Cerebellar cortex (tissue), 1 donor: ENCODE measurements around the gene PPP1R18.
"Not testable (repeated sequence)": the region's sequence is repeated elsewhere in the genome, so short reads cannot be mapped to it uniquely, and the experiment has no call there.

Source experiments
- DNase-seq: peaks from one replicate; pipeline ENCODE4 v3.0.0-alpha.2; 2015; ENCODE audit warnings: low spot score

PPP1R18 gene, protein sequence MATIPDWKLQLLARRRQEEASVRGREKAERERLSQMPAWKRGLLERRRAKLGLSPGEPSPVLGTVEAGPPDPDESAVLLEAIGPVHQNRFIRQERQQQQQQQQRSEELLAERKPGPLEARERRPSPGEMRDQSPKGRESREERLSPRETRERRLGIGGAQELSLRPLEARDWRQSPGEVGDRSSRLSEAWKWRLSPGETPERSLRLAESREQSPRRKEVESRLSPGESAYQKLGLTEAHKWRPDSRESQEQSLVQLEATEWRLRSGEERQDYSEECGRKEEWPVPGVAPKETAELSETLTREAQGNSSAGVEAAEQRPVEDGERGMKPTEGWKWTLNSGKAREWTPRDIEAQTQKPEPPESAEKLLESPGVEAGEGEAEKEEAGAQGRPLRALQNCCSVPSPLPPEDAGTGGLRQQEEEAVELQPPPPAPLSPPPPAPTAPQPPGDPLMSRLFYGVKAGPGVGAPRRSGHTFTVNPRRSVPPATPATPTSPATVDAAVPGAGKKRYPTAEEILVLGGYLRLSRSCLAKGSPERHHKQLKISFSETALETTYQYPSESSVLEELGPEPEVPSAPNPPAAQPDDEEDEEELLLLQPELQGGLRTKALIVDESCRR

DNA sequence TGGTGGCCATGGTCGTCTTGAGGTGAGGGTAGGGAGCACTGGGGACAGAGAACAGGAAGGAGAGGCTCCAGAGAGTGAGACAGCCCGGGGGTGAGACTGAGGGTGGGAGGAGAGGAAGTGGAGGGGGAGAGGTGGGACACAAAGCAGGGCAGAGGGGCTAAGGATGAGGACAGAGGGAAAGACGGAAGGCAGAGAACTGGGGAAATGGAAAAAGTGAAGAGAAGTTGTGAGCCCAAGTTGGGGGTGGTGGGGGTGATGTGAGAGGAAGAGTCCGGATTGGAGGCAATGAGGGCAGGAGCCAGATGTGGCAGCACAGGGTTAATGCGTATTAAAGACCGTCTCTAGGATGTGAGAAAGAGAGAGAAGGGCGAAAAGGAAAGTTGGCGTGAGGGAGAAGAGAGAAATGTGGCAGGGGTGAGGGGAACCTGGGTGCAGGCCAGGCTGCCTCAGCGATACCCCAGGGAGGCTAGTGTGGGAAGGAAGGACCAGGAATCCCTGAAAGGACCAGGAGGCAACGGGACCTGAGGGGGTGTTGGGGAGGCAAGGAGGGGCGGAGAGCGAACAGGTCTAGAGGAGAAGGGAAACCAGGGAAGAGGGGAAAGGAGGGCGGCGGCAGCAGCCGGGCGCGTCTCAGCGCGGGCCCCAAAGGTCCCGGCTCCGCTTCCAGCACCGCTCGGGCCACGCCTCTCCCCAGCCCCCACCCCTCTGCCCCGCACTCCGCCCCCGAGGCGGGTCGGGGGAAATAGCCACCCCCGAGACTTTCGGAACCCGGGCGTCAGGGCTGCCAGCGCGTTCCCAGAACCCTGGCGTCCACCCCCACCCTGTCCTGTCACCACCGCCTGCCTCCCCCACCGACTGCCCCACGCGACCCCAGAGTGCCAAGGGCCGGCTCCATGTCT is at the start of gene PPP1R18:
PPP1R18 (minus strand) TSS at position 637 of the 899 bp plus-strand sequence; CDS start at position 10, 627 bp downstream.
- DNase-seq = peak; percentile 44

DNA sequence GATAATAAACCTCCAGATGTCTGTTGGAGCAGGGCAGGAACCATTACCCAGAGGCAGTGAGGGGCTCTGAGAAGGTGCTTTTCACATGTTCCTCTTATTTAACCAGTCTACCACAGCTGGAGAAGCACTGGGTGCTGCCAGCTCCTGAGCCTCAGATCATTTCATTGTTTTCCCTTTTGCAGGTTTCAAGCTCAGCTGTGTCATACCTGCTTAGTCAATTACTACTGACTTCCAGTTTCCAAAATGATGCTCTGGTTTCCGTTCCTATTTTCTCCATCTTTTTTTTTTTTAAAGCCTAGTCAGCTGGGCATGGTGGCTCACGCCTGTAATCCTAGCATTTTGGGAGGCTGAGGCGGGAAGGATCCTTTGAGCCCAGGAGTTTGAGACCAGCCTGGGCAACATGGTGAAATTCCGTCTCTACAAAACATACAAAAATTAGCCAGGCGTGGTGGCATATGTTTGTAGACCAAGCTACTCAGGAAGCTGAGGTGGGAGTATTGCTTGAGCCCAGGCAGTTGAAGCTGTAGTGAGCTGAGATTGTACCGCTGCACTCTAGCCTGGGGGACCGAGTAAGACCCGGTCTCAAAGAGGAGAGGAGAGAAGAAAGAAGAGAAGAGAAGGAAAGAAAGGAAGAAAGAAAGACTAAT is 49.3 kb upstream of the PPP1R18 start:
- DNase-seq = no peak

DNA sequence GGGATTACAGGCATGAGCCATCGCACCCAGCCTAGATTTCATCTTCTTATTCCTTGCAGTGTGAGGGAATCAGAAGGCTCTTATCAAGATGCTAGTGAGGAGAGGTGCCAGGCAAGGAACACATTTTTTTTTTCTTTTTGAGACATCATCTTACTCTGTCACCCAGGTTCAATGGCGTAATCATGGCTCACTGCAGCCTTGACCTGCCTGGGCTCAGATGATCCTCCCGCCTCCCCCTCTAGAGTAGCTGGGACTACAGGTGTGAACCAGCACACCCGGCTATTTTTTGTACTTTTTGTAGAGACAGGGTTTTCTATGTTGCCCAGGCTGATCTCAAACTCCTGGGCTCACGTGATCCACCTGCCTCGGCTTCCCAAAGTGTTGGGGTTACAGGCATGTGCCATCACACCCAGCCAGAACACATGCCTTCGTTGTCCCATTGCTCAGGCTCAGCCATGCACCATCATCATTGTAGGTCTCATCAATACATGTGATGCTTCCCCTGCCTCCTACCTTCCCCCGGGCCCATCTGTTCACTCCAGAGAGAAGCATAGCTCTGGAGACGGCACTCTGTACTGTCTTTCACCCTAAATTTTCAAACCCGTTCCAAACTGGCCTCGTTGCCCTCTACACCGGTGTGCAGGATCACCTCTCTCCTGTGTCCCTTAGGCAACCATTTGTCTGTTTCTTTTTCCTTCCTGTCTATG is 45.9 kb upstream of the PPP1R18 start:
- DNase-seq = no peak

DNA sequence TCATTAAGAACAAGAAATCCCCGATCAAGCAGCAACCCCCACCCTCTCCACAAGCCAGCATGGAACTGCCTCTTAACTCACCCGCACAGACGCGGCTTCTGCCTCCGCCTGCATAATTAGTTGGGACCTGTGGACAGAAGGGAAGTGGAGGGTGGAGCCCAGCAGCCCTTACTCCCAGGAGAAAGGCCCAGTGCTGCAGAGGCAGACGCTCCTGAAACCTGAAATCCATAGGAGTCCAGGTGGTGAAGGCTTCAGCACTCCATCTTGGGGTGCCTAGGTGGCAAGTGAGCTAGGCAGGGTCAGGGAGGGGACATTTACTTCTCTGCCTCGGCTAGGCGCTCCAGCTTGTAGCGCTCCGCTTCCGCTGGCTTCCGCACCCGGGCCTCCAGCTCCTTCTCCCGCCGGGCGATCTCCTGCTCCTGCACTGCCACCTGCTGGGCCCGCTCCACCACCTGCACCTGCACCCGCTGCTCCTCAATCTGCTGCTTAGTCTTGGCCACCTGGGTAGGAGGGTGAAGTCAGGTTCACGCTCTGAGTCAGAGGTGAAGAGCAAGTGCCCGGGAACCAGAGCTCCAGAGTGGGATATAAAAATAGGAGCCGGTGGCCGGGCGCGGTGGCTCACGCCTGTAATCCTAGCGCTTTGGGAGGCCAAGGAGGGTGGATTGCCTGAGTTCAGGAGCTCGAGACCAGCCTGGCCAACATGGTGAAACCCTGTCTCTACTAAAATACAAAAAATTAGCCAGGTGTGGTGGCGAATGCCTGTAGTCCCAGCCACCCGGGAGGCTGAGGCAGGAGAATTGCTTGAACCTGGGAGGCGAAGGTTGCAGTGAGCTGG is 44.4 kb upstream of the PPP1R18 start:
- peak; percentile 80 for DNase-seq

DNA sequence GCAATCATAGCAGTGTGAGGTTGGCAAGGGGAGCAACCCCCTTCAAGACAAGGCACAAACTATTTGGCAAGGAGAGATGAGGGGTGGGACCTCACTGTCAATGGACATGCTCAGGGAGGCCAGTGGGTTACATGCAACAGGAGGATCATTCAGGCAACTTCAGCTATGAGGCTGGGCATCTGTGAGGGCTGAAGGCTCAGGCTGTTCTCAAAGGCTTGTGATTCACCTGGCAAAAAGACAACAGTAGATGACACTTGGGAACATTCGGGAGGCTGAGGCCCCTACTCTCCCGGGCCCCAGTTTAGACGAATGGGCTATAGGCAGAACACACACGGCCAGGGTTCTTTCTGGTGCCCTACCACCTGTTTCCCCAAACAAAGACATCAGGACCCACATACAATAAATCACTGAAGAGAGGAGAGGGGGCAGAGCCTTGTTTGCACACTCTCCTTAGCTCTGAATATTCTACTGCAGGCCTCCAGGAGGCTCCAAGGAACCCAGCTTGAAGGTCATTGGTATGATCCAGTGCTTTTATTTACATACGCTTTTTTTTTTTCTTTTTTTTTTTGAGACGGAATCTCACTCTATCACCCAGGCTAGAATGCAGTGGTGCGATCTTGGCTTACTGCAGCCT is 41.6 kb upstream of the PPP1R18 start:
- peak; percentile 65 for DNase-seq

DNA sequence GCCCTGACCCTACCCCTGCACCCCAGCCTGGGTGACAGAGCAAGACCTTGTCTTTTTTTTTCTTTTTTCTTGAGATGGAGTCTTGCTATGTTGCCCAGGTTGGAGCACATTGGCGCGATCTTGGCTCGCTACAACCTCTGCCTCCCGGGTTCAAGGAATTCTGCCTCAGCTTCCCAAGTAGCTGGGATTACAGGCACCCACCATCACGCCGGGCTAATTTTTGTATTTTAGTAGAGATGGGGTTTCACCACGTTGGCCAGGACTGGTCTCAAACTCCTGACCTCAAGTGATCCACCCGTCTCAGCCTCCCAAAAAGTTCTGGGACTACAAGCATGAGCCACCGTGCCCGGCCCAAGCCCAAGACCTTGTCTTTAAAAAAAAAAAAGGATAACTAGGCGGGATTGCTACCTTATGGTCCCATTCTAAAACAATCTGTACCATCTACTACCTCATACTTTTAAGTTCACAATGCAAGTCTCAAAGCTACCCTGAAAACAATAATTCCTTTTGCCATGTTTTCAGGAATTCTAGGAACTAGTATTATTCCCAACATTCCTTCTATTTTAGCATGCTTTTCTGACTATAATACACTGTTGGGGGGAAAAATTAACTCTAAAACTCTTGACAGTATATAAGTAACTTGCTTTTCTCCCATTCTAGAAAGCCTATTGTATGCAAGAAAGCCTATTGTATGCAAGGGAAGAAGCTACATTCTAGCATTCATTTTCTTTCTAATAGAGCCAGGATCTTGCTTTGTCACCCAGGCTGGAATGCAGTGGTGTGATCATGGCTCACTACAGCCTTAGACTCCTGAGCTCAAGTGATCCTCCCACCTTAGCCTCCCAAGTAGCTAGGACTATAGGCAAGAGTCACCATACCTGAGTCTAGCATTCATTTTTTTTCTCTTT is 40.3 kb upstream of the PPP1R18 start:
- DNase-seq = peak; percentile 47

DNA sequence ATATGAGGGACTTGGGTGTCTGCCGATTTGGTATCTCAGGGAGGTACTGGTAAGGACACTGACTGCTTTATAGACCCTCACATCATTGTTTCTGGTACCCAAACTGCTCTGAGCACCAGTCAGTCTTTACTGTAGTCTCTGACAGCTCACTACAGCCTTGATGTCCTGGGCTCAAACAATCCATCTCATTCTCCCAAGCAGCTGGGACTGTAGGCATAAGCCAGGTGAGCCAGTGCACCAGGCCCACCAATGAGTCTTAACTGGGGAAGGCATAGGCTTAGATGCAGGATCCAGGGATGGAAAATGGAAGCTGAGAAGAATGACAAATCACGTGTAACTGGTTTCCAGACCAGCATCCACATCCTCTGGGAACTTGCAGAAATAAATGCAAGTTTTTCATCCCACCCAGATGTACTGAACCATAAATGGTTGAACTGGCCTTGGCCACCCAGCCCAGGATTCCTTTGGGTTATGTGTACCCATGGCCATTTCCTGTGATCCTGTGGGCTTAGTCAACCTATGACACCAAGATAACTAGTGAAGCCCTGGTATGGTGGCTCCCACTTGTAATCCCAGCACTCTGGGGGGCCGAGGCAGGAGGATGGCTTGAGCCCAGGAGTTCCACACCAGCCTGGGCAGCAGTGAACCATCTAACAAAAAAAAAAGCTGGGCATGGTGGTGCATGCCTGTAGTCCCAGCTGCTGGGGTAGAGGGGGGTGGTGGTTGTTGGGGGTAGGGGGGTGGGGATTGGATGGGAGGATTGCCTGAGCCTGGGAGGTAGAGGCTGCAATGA is 39.5 kb upstream of the PPP1R18 start:
- peak; percentile 86 for DNase-seq

DNA sequence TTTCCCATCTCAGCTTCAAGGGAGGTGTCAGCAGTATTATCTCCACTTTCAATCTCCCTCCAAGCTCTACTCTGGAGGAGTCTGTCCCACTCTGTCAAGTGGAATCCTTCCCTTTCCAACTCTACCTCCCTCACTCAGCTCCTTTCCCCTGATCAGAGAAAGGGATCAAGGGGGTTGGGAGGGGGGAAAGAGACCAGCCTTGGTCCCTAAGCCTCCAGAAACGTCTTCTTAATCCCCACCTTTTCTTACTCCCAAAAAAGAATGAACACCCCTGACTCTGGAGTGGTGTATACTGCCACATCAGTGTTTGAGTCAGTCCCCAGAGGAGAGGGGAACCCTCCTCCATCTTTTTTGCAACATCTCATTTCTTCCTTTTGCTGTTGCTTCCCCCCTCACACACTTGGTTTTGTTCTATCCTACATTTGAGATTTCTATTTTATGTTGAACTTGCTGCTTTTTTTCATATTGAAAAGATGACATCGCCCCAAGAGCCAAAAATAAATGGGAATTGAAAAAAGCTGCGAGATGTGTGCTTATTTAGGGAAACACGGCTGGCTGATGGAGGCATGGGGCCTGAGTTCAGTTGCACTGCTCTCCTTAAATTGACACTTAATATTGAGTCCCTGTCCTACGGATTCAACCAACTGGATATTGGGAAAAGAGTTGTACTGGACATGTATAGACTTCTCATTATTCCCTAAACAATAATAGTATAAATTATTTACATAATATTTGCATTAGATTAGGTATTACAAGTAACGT is 38.6 kb upstream of the PPP1R18 start:
- DNase-seq = peak; percentile 53

DNA sequence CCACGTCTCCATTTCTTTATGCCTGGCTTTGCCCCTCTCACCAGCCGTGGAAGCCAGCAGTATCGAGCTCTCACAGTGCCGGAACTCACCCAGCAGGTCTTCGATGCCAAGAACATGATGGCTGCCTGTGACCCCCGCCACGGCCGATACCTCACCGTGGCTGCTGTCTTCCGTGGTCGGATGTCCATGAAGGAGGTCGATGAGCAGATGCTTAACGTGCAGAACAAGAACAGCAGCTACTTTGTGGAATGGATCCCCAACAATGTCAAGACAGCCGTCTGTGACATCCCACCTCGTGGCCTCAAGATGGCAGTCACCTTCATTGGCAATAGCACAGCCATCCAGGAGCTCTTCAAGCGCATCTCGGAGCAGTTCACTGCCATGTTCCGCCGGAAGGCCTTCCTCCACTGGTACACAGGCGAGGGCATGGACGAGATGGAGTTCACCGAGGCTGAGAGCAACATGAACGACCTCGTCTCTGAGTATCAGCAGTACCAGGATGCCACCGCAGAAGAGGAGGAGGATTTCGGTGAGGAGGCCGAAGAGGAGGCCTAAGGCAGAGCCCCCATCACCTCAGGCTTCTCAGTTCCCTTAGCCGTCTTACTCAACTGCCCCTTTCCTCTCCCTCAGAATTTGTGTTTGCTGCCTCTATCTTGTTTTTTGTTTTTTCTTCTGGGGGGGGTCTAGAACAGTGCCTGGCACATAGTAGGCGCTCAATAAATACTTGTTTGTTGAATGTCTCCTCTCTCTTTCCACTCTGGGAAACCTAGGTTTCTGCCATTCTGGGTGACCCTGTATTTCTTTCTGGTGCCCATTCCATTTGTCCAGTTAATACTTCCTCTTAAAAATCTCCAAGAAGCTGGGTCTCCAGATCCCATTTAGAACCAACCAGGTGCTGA is 37.6 kb upstream of the PPP1R18 start:
- not testable (repeated sequence) for DNase-seq

DNA sequence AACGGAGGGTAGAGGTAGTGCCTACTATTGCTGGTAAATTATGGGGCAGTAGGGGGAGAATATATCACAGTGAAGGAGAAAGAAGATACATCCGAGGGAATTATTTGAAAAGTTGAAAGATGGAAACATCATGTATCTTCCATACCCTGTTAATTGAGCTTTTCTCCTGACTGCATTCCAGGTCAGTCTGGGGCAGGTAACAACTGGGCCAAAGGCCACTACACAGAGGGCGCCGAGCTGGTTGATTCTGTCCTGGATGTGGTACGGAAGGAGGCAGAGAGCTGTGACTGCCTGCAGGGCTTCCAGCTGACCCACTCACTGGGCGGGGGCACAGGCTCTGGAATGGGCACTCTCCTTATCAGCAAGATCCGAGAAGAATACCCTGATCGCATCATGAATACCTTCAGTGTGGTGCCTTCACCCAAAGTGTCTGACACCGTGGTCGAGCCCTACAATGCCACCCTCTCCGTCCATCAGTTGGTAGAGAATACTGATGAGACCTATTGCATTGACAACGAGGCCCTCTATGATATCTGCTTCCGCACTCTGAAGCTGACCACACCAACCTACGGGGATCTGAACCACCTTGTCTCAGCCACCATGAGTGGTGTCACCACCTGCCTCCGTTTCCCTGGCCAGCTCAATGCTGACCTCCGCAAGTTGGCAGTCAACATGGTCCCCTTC is 36.9 kb upstream of the PPP1R18 start:
- not testable (repeated sequence) for DNase-seq

DNA sequence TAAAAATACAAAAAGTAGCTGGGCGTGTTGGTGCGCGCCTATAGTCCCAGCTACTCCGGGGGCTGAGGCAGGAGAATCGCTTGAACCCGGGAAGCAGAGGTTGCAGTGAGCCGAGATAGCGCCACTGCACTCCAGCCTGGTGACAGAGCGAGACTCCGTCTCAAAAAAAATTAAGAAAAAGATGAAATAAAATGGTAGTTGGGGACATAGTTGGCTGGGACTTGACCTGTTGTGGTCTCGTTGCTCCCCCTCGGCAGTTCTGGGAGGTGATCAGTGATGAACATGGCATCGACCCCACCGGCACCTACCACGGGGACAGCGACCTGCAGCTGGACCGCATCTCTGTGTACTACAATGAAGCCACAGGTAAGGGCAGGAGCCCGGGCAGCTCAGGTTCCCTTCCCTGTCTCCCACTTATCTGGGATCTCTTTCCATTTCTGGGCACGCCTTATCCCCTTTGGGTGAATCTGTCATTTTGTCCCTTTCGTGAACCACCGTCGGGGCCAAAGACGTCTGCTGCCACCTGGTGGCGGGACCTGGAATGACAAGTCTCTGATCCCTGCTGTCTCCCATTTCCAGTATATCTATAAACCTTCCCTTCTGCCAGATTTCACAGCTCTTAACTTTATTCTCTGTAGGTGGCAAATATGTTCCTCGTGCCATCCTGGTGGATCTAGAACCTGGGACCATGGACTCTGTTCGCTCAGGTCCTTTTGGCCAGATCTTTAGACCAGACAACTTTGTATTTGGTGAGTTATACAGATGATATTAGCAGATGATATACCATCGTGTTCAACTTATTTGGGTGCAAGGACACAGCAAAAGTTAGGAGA is 36.1 kb upstream of the PPP1R18 start:
- peak; percentile 82 for DNase-seq

DNA sequence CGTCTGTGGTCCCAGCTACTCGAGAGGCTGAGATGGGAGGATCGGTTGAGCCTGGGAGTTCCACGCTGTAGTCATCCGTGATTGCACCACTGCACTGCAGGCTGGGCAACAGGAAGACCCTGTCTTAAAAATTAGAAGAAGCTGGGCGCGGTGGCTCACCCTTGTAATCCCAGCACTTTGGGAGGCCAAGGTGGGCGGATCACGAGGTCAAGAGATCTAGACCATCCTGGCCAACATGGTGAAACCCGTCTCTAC is 35.5 kb upstream of the PPP1R18 start:
- DNase-seq = not testable (repeated sequence)

DNA sequence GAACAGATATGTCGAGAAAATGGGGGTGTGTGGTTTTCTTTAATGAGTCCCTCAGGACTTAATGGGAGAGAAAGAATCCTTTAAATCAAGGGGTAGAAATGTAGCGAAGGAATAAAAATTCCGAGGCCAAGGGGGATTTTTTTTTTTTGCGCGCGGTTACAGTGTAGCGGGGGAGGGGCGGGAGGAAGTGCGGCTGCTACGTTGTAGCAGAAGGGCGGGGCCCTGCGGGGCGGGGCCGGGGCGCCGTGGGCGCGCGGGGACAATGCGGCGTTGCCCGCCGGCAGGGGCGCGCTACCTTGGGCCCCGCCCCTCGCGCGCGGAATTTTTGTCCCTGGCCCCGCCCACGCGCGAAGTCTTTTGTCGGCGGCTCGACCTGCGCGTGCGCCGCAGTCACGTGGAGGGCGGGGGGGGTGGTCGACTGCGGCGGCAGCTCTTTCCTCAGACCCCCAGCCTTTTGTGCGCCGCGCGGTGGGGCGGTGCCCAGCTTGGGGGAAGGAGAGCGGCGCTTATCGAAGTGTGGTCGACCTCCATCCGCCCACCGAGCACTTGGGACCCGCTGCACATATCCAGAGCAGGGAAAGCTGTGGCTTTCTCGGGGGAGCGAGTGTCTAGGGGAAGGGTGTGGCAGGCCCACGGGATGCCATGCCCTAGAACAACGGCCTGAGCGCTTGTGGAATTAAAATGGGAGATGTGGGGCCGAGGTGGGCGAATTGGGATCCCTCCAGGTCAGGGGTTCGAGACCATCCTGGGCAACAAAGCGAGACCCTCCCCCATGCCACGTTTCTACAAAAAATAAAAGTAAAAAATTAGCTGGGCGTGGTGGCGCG is 35.0 kb upstream of the PPP1R18 start:
- peak; percentile 84 for DNase-seq

DNA sequence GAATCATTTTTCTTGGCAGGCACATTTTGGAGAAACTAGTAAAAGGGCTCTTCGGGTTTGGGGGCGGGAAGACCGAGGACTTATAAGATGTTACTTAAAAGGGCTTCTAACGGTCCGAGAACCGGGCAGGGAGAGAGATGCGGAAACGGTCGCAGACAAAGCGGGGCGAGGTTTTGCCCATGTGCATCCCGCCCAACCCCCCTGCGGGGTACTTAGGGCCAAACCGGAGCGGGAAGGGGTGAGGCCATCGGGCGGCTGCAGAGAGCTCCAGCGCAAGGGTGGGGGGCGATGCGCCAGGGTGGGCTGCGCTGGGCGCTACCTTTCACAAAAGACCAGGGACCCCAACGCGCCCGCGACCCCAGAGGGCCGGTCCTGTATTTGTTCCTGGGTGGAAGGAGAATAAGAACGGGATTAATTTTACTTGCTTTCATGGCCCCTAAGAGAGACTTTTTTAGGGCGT is 34.3 kb upstream of the PPP1R18 start:
- peak; percentile 48 for DNase-seq
